Thymus (tissue), 14 donors: ENCODE data around the gene DOLPP1. TPM values are rescaled to one million over a fixed set of nuclear protein-coding genes. Genes with fewer than 3 reads are reported as not detected.
"Not testable (repeated sequence)": the region's sequence is repeated elsewhere in the genome, so short reads cannot be mapped to it uniquely, and the experiment has no call there.

Experiments
- DNase-seq, 9 donors: peaks; one replicate each; pipeline ENCODE4 v3.0.0-alpha.2; 2013; ENCODE audit warnings: low spot score in 9 of 9, low read depth in 6 of 9, missing footprints in 1 of 9
- H3K27ac ChIP-seq, 2 donors: one replicate each; pipeline ENCODE4 v1.5.1; 2013; ENCODE audit warnings: control low read depth in 1 of 2, low read depth in 1 of 2, low read length in 1 of 2, mild to moderate bottlenecking in 1 of 2, moderate library complexity in 1 of 2
- H3K27me3 ChIP-seq, 2 donors: one replicate each; pipeline ENCODE4 v1.5.1; 2013; ENCODE audit warnings: low read length in 1 of 2; ENCODE audit not compliant: control insufficient read depth in 2 of 2, insufficient read depth in 1 of 2
- H3K36me3 ChIP-seq, 2 donors: one replicate each; pipeline ENCODE4 v1.5.1; 2013; ENCODE audit warnings: low read length in 1 of 2, mild to moderate bottlenecking in 1 of 2, moderate library complexity in 1 of 2; ENCODE audit not compliant: control insufficient read depth in 2 of 2, insufficient read depth in 2 of 2
- H3K4me1 ChIP-seq, 2 donors: one replicate each; pipeline ENCODE4 v1.5.1; 2013; ENCODE audit warnings: low read length in 2 of 2; ENCODE audit not compliant: control insufficient read depth in 2 of 2, insufficient read depth in 2 of 2
- H3K4me3 ChIP-seq, 2 donors: one replicate each; pipeline ENCODE4 v1.5.1; 2013; ENCODE audit warnings: low read length in 2 of 2, control low read depth in 1 of 2, mild to moderate bottlenecking in 1 of 2
- H3K9me3 ChIP-seq, 2 donors: one replicate each; pipeline ENCODE4 v1.5.1; 2013; ENCODE audit warnings: low read length in 1 of 2, mild to moderate bottlenecking in 1 of 2; ENCODE audit not compliant: control insufficient read depth in 2 of 2, insufficient read depth in 1 of 2
- WGBS: extraction: QIAGEN DNeasy Blood & Tissue Kit; methylation state at CpG from one replicate; pipeline ENCODE4 v1.1.7; 2013; 5-methylcytosine and 5-hydroxymethylcytosine counted together
- long read RNA-seq, 10 donors: transcript quantifications; one replicate each; lab custom pipeline, GENCODE V29; 2026
- polyA plus RNA-seq: library from polyadenylated mRNA; stranded (reverse); fragments of 200-250 nt; gene quantifications from one replicate; pipeline ENCODE4 v1.2.3, GENCODE V29; 2013
- total RNA-seq: library from RNA; stranded (reverse); fragments of 120-200 nt; gene quantifications from one replicate; pipeline ENCODE4 v1.2.4, GENCODE V29; 2013
- donor health status: healthy.

Gene DOLPP1, protein sequence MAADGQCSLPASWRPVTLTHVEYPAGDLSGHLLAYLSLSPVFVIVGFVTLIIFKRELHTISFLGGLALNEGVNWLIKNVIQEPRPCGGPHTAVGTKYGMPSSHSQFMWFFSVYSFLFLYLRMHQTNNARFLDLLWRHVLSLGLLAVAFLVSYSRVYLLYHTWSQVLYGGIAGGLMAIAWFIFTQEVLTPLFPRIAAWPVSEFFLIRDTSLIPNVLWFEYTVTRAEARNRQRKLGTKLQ
- total RNA-seq (12.7 TPM), polyA plus RNA-seq (9.6 TPM)
- long read RNA-seq, donor 1 = 0 reads
- long read RNA-seq, donor 2 = 0 reads
- long read RNA-seq, donor 3, partial matches to known transcripts = 8 of 13 reads
- long read RNA-seq, donor 3, other reads (novel, unspliced or antisense) = 0 of 13 reads
- long read RNA-seq, donor 4, partial matches to known transcripts = 12 of 12 reads
- long read RNA-seq, donor 4, other reads (novel, unspliced or antisense) = 0 of 12 reads
- long read RNA-seq, donor 5, transcript DOLPP1-202 (8 exons, 2,177 nt) = major isoform, 8 of 9 reads
- long read RNA-seq, donor 5, partial matches to known transcripts = 0 of 9 reads
- long read RNA-seq, donor 5, other reads (novel, unspliced or antisense) = 0 of 9 reads
- long read RNA-seq, donor 6, partial matches to known transcripts = 0 of 1 reads
- long read RNA-seq, donor 6, other reads (novel, unspliced or antisense) = 0 of 1 reads
- long read RNA-seq, donor 7, partial matches to known transcripts = 0 of 3 reads
- long read RNA-seq, donor 7, other reads (novel, unspliced or antisense) = 0 of 3 reads
- long read RNA-seq, donor 8, partial matches to known transcripts = 0 of 5 reads
- long read RNA-seq, donor 8, other reads (novel, unspliced or antisense) = 0 of 5 reads
- long read RNA-seq, donor 9, transcript DOLPP1-202 (8 exons, 2,177 nt) = major isoform, 6 of 7 reads
- long read RNA-seq, donor 9, partial matches to known transcripts = 0 of 7 reads
- long read RNA-seq, donor 9, other reads (novel, unspliced or antisense) = 0 of 7 reads
- long read RNA-seq, donor 10, partial matches to known transcripts = 0 of 6 reads
- long read RNA-seq, donor 10, other reads (novel, unspliced or antisense) = 0 of 6 reads

DNA sequence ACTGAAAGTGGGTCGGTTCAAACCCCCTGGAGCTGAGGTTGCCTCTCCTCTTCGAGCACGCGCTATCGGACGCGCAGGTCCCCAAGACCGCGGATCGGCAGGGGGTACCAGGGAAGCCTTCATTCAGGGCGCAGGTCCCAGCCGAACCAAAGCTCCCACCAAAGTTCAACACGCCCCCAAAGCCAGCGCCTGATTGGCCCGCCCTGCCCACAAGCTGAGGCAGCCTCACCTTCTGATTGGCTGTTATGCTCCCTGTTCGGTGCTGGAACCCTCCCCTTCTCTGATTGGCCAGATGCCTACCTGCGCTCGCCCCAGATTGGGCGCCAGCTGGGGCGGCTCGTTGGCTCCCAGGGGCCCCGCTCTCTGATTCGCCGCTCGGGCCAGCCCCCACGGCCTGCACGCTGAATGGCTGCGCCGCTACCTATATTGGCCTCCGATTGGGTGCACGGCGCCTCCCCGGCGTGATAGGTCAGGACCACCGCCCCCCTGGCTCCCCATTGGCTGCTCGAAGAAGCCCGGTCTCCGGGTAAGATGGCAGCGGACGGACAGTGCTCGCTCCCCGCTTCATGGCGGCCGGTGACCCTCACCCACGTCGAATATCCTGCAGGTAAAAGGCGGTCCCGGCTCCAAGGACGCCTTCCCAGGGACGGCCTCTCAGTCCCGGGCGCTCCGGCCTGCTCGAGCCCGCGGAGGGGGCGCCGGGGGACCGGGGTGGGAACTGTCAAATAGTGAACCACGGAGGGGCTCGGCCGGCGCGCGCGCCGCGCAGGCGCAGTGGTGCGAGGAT lies at the start of gene DOLPP1:
TSS of gene DOLPP1 (plus strand) at position 511 of the 787 bp plus-strand sequence. CDS start at position 532, 21 bp downstream.
- H3K36me3 ChIP-seq = peaks cover 18 to 26% of the 10 kb centered on the region in 2 donors
- peaks cover 0 to 3% of the 10 kb centered on the region in 2 donors for H3K9me3 ChIP-seq
- under 1% methylated on average over 70 of the region's 70 CpGs for WGBS
- H3K27me3 ChIP-seq = no peaks in the 10 kb centered on the region
- DNase-seq = peak; percentile 91 to 99 (median 98)
- H3K4me1 ChIP-seq = peaks cover 10 to 22% of the 10 kb centered on the region in 2 donors
- H3K27ac ChIP-seq = peak within 1 kb of the TSS; percentile 87 to 94
- peak within 1 kb of the TSS; percentile 89 to 90 for H3K4me3 ChIP-seq

DNA sequence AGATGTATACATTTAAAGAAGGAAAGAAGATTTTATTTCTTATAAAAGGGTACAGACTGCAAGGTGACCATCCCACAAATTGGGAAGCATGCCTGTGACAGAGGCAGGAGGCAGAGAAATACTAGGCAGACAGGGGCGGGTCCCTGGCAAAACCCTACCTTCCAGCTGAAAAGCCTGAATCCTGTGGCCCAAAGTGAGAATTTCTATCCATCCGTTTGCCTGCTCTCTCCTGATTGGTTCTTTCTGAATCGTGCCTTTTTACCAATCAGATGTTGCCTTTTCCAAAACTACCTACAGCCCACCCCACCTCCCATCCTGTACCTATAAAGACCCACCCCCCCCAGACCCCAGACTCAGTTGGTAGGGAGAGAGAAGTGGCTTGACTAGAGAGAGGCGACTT lies 49.4 kb upstream of the DOLPP1 start:
- DNase-seq = no peak
- Histone ChIP-seq H3K9me3 (no peaks in the 10 kb centered on the region), H3K27me3 (no peaks in the 10 kb centered on the region), H3K4me1 (peaks cover 12 to 33% of the 10 kb centered on the region in 2 donors), H3K36me3 (no peaks in the 10 kb centered on the region), H3K27ac (no peak overlapping the region), H3K4me3 (no peak overlapping the region)
- 89% methylated on average over 4 of the region's 4 CpGs for WGBS

DNA sequence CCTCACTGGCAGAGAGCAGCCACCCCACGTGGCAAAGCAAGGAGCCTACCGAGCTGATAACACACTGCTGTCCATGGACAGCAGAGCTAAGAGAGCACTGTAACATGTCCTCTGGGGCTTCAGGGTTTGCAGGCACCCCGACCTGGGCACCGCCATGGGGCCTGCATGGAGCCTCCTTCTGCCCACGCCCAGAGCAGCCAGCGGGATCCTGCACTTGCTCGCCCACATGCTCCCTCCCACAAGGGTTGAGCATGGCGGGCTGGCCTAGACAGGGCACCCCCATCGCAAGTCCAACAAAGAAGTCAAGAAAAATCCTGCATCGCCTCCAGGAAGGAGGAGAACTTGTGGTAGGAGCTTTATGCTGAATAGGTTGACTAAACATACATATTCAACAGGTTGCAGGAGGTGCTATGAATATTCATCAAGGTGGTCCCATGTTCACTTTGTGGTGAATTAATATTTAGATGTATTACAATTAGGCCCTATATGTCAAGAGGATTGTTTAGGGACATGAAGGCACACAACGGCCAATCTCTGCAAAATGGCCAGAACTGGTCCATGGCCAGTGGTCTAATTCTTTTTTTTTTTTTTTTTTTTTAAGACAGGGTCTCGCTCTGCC lies 48.3 kb upstream of the DOLPP1 start:
- DNase-seq = no peak
- H3K4me1 ChIP-seq = peaks cover 9 to 30% of the 10 kb centered on the region in 2 donors
- H3K27ac ChIP-seq = no peak overlapping the region
- H3K9me3 ChIP-seq = no peaks in the 10 kb centered on the region
- 98% methylated on average over 12 of the region's 12 CpGs for WGBS
- H3K4me3 ChIP-seq = no peak overlapping the region
- no peaks in the 10 kb centered on the region for H3K36me3 ChIP-seq
- no peaks in the 10 kb centered on the region for H3K27me3 ChIP-seq

DNA sequence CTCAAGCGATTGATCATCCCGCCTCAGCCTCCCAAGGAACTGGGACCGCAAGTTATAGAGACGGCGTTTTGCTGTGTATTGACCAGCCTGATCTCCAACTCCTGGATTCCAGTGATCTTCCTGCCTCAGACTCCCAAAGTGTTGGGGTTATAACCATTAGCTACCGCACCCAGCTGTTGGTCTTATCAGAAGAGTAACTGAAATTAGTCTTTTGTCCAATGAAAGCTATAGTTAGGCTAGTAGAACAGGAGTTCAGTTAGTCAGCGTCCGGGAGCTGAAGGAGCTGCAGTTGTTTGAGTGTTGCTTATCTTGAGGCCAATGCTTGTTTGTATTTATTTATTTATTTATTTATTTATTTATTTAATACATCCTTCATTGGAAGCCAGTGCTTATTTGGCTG lies 47.7 kb upstream of the DOLPP1 start:
- no peaks in the 10 kb centered on the region for H3K27me3 ChIP-seq
- H3K9me3 ChIP-seq = no peaks in the 10 kb centered on the region
- no peak overlapping the region for H3K4me3 ChIP-seq
- WGBS = 97% methylated on average over 8 of the region's 8 CpGs
- peaks cover 13 to 35% of the 10 kb centered on the region in 2 donors for H3K4me1 ChIP-seq
- no peak for DNase-seq
- no peaks in the 10 kb centered on the region for H3K36me3 ChIP-seq
- no peak overlapping the region for H3K27ac ChIP-seq

DNA sequence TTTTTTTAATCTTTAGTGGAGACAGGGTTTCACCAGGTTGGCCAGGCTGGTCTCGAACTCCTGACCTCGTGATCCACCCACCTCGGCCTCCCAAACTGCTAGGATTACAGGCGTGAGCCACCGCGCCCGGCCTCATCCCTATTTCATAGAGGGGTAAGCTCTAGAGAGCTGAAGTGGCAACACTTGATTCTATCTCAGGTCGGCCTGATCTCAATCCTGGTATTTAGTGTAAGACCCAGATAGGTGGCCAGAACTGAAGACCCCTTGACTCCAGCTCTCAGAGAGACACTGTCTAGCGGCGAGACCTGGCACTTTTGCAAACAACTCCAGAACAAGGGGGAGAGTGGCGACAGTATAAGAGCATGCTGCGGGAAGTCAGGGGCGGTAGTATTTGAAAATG lies 45.1 kb upstream of the DOLPP1 start:
- Histone ChIP-seq H3K27ac (peak overlapping the region; percentile 15 to 64), H3K4me1 (peaks cover 14 to 24% of the 10 kb centered on the region in 2 donors), H3K4me3 (peak overlapping the region; percentile 11 to 95)
- DNase-seq = peak in 1 of 9 donors; percentile 22
- not testable (repeated sequence) for H3K36me3 ChIP-seq, H3K27me3 ChIP-seq, H3K9me3 ChIP-seq
- WGBS = 80% methylated on average over 13 of the region's 13 CpGs

DNA sequence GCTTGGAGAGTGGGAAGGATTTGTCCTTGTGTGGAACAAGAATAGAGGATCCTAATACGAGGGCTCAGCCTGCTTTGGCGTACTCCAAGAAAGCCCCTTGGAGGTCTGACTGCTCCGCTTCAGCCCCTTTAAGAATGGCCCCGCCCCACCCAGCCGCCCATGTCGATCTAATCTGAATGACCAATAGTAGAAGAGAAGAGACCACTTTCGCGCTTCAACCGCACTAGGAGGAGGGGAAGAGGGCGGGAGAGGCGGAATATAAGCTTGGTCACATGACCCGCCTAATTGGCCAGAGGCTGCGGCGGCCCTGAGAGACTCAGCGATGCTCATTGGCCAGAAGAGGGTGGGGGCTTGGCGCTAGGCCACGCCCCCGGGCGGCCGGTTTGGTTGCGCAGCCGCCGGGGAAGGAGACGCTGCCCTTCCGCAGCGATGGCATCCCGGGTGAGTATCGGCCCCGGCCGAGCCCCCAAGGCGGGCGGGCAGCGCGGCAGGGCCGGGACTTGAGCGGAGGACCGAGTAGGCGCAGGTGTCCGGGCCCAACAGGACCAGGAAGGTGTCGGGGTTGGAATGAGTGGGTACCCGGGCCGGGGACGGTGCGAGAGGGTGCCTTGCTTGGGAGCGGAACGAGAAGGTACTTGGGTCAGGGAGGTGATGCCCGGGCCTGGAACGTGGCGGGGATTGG lies 44.5 kb upstream of the DOLPP1 start, which contains the start of gene MIGA2:
TSS of gene MIGA2 (plus strand) at position 386 of the 682 bp plus-strand sequence. CDS start 3,969 bp downstream, outside the sequence.
- no peaks in the 10 kb centered on the region for H3K27me3 ChIP-seq
- DNase-seq = peak; percentile 88 to 98 (median 96)
- H3K4me3 ChIP-seq = peak within 1 kb of the TSS; percentile 73 to 95
- peaks cover 5 to 7% of the 10 kb centered on the region in 2 donors for H3K36me3 ChIP-seq
- H3K9me3 ChIP-seq = no peaks in the 10 kb centered on the region
- H3K4me1 ChIP-seq = peaks cover 14 to 24% of the 10 kb centered on the region in 2 donors
- WGBS = under 1% methylated on average over 49 of the region's 49 CpGs
- H3K27ac ChIP-seq = peak within 1 kb of the TSS; percentile 58 to 64

DNA sequence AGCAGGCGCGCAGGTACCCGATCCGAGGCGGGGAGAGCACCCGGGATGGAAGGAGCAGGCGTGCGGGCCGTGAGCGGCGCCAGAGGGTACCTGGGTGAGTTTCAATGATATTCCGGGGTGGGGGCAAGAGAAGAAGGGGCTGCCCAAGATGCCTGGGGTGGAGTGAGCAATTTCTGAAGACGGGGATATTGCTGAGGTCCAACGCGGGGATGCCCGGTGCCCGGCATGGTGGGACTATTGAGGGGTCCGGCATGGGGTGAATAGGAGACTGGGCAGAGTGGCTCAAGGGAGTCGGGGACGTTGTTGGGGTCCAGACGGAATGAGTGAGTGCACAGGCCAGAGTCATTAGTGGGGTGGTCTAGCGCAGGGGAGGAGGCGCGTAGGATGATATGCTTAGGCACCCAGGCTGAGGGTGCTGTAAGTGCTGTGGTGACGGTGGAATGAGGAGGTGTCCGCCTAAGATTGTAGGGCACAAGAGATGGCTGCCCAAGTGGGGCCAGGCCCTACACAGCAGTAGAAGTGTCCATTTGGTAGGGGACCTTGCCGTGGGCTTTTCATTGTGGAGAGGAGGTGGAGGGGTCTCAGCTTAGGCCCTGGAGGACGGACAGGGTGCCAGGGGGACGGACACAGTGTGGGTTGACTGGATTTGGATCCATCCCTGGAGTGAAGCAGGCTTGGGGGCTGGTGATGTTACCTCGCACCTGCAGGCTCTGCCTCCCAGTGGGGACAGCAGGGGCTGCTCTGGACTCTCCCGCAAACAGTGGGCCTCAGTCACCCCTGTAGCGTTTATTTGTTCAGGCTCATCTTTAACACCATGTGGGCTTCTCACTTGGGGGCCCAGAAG lies 43.8 kb upstream of the DOLPP1 start:
- peak overlapping the region in 1 of 2 donors; percentile 58 for H3K27ac ChIP-seq
- no peaks in the 10 kb centered on the region for H3K9me3 ChIP-seq
- DNase-seq = no peak
- peaks cover 13 to 15% of the 10 kb centered on the region in 2 donors for H3K36me3 ChIP-seq
- no peaks in the 10 kb centered on the region for H3K27me3 ChIP-seq
- peak overlapping the region; percentile 73 to 95 for H3K4me3 ChIP-seq
- 21% methylated on average over 32 of the region's 32 CpGs for WGBS
- H3K4me1 ChIP-seq = peaks cover 14 to 24% of the 10 kb centered on the region in 2 donors
